Astrocyte (in vitro differentiated cells and primary cell): Measurements from ENCODE around the gene LOC128125822.

Source experiments
- EZH2 ChIP-seq: IDR thresholded peaks from 2 replicates; pipeline ENCODE4 v1.6.1; 2012; ENCODE audit warnings: mild to moderate bottlenecking, low read length, inconsistent platforms; ENCODE audit not compliant: insufficient read depth
- TF ChIP-seq, protein P1 (sequence below): IDR thresholded peaks from 2 replicates; pipeline ENCODE4 v1.5.1; 2011; ENCODE audit warnings: low read depth, mild to moderate bottlenecking, inconsistent platforms, low read length, moderate library complexity; ENCODE audit not compliant: insufficient read depth

DNA sequence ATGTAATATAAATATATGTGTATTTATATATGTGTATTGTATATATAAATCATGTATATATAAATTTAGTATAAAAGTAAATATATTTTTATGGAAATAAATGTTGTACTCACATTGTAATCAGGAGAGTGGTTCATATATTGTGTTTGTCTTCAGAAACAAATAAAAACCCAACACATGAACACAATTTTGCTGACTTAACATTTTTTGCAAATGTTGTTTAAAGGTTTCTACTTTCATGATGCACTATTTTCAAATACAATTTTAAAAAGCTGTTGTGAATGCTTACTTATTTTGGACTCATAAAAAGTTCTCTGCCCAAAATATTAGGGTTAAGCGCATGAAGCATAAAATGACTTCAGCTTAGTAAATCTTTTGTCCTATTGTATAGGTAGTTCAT, 39.3 kb downstream of the LOC128125822 start:
- TF ChIP-seq, protein P1, sequence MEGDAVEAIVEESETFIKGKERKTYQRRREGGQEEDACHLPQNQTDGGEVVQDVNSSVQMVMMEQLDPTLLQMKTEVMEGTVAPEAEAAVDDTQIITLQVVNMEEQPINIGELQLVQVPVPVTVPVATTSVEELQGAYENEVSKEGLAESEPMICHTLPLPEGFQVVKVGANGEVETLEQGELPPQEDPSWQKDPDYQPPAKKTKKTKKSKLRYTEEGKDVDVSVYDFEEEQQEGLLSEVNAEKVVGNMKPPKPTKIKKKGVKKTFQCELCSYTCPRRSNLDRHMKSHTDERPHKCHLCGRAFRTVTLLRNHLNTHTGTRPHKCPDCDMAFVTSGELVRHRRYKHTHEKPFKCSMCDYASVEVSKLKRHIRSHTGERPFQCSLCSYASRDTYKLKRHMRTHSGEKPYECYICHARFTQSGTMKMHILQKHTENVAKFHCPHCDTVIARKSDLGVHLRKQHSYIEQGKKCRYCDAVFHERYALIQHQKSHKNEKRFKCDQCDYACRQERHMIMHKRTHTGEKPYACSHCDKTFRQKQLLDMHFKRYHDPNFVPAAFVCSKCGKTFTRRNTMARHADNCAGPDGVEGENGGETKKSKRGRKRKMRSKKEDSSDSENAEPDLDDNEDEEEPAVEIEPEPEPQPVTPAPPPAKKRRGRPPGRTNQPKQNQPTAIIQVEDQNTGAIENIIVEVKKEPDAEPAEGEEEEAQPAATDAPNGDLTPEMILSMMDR = no peak
- TF ChIP-seq EZH2 = no peak
